ENCODE measurements around the gene CTTN.

DNA sequence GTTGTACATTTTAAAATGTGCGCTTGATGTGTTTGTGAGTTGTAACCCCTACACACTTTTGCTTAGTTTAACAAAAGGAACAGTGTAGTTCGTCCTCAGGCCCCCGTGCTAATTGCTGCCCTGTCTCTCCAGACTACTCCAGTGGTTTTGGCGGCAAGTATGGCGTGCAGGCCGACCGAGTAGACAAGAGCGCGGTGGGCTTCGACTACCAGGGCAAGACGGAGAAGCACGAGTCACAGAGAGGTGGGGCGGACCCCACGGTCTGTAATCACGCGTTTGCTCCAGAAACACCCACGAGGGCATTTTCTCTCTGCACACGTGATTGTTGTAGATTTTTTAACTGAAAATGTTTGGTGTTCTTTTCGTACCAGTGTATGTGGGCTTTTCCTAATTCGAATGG lies 18.6 kb downstream of the CTTN start:
- no peak for TF ChIP-seq EZH2 (IDR thresholded peaks at IDR 0.05; ENCODE audit: low read depth)
- TF ChIP-seq, protein P1, sequence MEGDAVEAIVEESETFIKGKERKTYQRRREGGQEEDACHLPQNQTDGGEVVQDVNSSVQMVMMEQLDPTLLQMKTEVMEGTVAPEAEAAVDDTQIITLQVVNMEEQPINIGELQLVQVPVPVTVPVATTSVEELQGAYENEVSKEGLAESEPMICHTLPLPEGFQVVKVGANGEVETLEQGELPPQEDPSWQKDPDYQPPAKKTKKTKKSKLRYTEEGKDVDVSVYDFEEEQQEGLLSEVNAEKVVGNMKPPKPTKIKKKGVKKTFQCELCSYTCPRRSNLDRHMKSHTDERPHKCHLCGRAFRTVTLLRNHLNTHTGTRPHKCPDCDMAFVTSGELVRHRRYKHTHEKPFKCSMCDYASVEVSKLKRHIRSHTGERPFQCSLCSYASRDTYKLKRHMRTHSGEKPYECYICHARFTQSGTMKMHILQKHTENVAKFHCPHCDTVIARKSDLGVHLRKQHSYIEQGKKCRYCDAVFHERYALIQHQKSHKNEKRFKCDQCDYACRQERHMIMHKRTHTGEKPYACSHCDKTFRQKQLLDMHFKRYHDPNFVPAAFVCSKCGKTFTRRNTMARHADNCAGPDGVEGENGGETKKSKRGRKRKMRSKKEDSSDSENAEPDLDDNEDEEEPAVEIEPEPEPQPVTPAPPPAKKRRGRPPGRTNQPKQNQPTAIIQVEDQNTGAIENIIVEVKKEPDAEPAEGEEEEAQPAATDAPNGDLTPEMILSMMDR (conservative IDR thresholded peaks at IDR 0.05) = no peak

Data from PC-9 (cell line).